Measurements from ENCODE around the gene CPSF7. TPM values are rescaled to one million over a fixed set of nuclear protein-coding genes. Genes with fewer than 3 reads are reported as not detected.

The CPSF7 gene
- total RNA-seq, 1 experiment from 2014 or later: 145 TPM

DNA sequence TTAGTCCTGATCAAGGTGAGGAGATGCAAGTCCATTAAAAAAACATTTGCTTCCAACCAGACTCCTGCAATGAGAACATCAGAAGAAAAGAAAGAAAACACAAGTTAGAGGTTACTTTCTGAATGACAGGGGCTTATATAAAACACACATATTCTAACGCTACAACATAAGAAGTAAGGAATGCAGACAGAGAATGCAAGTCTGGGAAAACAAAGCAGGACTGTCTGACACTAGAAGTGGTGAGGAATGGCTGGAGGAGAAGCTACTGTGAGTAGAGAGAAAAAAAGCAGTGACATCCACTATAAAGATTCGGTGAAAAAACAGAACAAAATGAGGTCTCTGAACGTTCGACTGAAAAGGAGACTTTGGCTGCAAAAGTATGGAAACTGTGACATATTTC, 25.1 kb downstream of the CPSF7 start:
- Mint-ChIP-seq H3K27me3 (ENCODE audit: low read depth) (no peaks in the 10 kb centered on the region), H3K27ac (no peak overlapping the region; a peak in 1 of 7 replicates), H3K4me3 (no peak overlapping the region), H3K9me3 (no peaks in the 10 kb centered on the region), H3K36me3 (ENCODE audit: insufficient read depth in 1 of 3, low read depth in 3 of 3) (peaks cover 25 to 70% (median 67%) of the 10 kb centered on the region in 3 experiments), H3K4me1 (no peaks in the 10 kb centered on the region)
- Histone ChIP-seq H3K23ac (ENCODE audit: insufficient read length, low read depth, low read length) (no peak overlapping the region), H3K27me3 (ENCODE audit: insufficient read depth, low read length) (no peaks in the 10 kb centered on the region), H4K91ac (ENCODE audit: insufficient read length, low read depth, low read length) (no peak overlapping the region), H3K56ac (ENCODE audit: insufficient read length, low read depth, low read length) (no peak overlapping the region), H3K14ac (ENCODE audit: insufficient read depth, low read length) (no peak overlapping the region), H3T11ph (ENCODE audit: low read length) (no peak overlapping the region), H2AK5ac (ENCODE audit: insufficient read length, low read length) (no peak overlapping the region), H4K5ac (ENCODE audit: insufficient read length, low read depth, low read length) (no peak overlapping the region), H3K23me2 (ENCODE audit: insufficient read length, low read depth, low read length, poor library complexity, severe bottlenecking) (no peaks in the 10 kb centered on the region), H3K79me1 (ENCODE audit: insufficient read depth, low read depth, low read length, poor library complexity, severe bottlenecking) (no peaks in the 10 kb centered on the region), H3K9ac (ENCODE audit: extremely low read depth, insufficient read length, low read length) (no peak overlapping the region), H2BK12ac (ENCODE audit: insufficient read length, low read depth, low read length) (no peak overlapping the region), H2BK20ac (ENCODE audit: low read depth, low read length, poor library complexity, severe bottlenecking) (no peak overlapping the region), H3K4me2 (ENCODE audit: insufficient read depth, insufficient read length, low read length) (no peak overlapping the region), H3K79me2 (ENCODE audit: insufficient read depth, low read length) (no peaks in the 10 kb centered on the region), H4K8ac (replicated peaks; ENCODE audit: insufficient read length, low read depth, low read length) (no peak overlapping the region), H2BK120ac (ENCODE audit: low read depth, low read length, poor library complexity, severe bottlenecking) (no peak overlapping the region), H2BK5ac (ENCODE audit: insufficient read length, low read length) (no peak overlapping the region), H4K20me1 (ENCODE audit: control insufficient read depth, insufficient read depth, insufficient read length) (no peaks in the 10 kb centered on the region), H2BK15ac (ENCODE audit: low read depth, low read length) (no peak overlapping the region), H3K27ac (ENCODE audit: insufficient read length, low read depth, low read length) (no peak overlapping the region), H2AFZ (ENCODE audit: low read length) (no peak overlapping the region), H3K18ac (ENCODE audit: insufficient read length, low read depth, low read length) (no peak overlapping the region), H3K9me3 (ENCODE audit: control insufficient read depth, low read depth, low read length) (no peaks in the 10 kb centered on the region), H3K4me1 (ENCODE audit: insufficient read depth, low read length) (no peaks in the 10 kb centered on the region), H3K4ac (ENCODE audit: low read depth, low read length) (no peak overlapping the region)
- TF ChIP-seq, protein P1, sequence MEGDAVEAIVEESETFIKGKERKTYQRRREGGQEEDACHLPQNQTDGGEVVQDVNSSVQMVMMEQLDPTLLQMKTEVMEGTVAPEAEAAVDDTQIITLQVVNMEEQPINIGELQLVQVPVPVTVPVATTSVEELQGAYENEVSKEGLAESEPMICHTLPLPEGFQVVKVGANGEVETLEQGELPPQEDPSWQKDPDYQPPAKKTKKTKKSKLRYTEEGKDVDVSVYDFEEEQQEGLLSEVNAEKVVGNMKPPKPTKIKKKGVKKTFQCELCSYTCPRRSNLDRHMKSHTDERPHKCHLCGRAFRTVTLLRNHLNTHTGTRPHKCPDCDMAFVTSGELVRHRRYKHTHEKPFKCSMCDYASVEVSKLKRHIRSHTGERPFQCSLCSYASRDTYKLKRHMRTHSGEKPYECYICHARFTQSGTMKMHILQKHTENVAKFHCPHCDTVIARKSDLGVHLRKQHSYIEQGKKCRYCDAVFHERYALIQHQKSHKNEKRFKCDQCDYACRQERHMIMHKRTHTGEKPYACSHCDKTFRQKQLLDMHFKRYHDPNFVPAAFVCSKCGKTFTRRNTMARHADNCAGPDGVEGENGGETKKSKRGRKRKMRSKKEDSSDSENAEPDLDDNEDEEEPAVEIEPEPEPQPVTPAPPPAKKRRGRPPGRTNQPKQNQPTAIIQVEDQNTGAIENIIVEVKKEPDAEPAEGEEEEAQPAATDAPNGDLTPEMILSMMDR (conservative IDR thresholded peaks at IDR 0.05): no peak
- DNase-seq: no peak
- no CpG with 5 or more reads among the region's 4 CpGs for WGBS (ENCODE audit: extremely low coverage, insufficient read length, low lambda C conversion rate)
